Astrocyte of the hippocampus (primary cell): ENCODE results near the gene DARS1.
A peak's percentile ranks its signal among the peaks of the same experiment; 100 is the strongest.

Source experiments
- DNase-seq: peaks from one replicate; pipeline ENCODE4 v3.0.0; 2011; ENCODE audit warnings: low read depth, low spot score

The DARS1 gene

GRCh38 chr2:135985018-135985825 is at the start of gene DARS1:
Gene DARS1, minus strand, starts transcription at chr2:135985626. Its CDS starts 158 bp downstream, at chr2:135985468.
- DNase-seq, result peak; percentile 97

GRCh38 chr2:136034629-136035028 is 49.2 kb upstream of the DARS1 start:
- DNase-seq, result no peak

DNA sequence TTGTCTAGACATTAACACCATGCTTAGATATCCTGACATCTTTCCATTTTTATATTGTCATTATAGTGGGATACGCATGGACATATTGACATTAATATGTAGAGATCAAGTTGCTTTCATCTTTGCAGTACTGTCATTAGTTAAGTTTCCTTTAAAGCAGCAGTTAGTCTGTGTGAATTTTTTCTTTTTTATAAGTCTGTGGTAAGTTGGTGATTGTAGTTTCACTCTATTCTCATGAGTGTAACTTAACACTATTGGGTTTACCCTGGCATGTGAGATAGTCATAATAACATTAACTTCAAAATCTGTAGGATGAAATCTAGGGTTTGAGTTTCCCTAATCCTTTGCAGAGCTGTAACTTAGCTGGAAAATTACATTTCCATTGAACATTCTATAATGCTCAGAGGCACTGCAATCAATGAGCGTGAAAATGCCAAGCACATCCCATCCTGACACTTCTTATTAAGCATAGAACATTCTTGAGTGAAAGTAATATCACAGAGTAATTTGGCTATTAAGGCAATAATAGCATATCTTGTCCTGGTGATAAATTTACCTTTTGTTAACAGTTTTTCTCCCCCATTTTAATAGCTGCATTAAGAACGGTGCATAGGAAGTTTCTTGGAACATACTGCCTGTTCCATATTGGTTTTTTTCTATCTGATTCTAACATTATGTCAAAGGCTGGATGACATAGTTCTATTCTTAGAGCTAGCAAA is 47.5 kb upstream of the DARS1 start:
- no peak for DNase-seq

GRCh38 chr2:136032192-136032591 is 46.8 kb upstream of the DARS1 start:
- no peak for DNase-seq

- DNase-seq, result no peak
Measured at GRCh38 chr2:136031711-136032110, 46.3 kb upstream of the DARS1 start.

GRCh38 chr2:136030406-136030805 is 45.0 kb upstream of the DARS1 start:
- no peak for DNase-seq

- DNase-seq, result no peak
Measured at GRCh38 chr2:136029149-136029548, 43.7 kb upstream of the DARS1 start.

- DNase-seq, result no peak
Measured at GRCh38 chr2:136028001-136028400, 42.6 kb upstream of the DARS1 start.

DNA sequence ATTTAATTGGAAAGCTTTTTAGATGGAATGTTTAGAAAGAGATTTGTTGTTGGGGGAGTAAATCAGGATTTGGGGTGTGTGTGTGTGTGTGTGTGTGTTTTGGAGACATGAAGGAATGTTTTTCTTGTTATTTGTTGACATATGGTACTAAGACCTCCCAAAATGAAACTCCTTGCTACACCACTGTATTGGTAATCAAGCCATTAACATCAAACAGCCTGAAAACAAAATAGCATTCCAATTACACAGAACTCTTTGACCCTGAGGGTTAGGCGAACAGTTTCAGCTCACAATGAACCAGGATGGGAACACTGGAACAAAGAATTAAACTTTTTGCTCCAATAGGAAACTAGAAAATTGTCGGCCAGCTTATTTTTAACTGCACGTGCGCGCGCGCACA is 41.7 kb upstream of the DARS1 start:
- DNase-seq, result no peak

DNA sequence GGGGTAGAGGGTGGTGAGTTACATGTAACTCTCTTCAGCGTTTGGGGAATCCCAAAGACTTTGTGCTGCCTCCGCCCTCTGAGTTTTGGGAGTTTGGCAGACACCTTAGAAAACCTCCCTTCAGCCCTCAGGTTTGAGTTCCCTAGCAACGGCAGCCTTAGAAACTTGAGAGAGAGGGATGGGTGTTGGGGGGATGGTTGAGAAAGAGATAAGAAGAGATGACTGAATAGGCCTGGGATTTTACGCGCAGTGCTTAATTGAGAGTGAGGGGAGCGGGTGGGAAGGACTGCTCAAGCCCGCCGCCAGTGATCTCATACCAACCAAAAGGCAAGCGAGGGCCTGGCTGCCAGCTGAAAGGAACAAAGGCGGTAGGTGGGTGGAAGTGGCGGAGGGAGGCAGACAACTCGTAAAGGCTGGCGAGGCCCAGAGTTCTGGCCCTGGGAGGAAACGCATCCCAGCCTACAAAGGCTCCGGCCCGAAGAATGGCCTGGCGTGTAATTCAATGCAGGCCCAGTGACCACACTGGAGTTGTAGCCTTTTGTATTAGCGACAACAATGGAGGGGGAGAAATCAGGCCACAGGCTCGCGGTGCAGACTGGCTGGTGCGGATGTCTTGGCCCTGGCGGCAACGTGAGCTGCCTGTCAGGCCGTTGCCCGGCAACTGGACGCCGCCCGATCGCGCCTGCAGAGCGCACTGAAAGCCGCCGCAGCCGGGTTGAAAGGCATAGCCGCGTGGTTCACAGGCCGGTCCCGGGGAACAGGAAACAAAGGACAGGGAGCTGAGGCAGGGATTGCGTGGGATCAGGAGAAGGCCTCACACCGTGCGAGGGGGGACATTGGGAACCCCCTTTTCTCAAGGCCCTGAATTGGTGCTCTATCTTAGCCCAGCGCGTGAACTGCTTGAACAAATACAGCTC is 39.9 kb upstream of the DARS1 start:
- DNase-seq, result peak; percentile 97

- DNase-seq, result peak; percentile 66
Measured at GRCh38 chr2:136024616-136025015, 39.2 kb upstream of the DARS1 start.

DNA sequence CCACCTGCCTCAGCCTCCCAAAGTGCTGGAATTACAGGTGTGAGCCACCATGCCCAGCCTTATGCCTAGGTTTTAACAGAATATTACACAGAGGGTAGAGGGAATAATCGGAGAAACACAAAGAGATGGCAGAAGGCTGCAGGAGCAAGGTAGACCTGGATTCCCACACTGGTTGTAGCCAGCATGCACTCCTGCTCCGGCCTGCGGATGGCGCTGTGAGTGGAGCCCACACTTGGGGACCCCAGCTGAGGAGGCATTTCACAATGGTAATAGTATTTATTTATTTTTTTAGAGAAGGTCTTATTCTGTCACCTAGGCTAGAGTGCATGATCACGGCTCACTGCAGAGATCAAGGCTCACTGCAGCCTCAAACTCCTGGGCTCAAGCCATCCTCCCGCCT is 38.8 kb upstream of the DARS1 start:
- no peak for DNase-seq

DNA sequence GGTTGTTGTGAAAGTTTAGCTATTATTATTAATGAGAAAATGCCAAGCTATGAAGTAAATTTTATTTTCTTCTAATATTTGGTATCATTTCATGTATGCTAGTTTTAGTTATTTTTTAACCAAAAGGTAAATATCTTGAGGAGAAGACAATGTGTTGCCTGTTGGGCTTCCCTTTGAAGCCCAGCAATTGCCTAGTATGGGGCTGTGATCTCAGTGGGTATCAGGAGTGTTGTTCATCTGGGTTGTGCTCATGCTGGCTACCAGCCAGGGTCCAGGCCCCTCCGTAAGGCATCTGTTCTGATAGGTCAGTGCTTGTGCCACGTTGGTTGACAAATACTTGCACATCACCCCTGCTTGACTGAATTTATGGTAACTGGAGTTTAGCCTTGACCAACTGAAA is 38.0 kb upstream of the DARS1 start:
- DNase-seq, result no peak

GRCh38 chr2:136022396-136023146 is 37.1 kb upstream of the DARS1 start:
- no peak for DNase-seq

GRCh38 chr2:136021976-136022375 is 36.5 kb upstream of the DARS1 start:
- no peak for DNase-seq

DNA sequence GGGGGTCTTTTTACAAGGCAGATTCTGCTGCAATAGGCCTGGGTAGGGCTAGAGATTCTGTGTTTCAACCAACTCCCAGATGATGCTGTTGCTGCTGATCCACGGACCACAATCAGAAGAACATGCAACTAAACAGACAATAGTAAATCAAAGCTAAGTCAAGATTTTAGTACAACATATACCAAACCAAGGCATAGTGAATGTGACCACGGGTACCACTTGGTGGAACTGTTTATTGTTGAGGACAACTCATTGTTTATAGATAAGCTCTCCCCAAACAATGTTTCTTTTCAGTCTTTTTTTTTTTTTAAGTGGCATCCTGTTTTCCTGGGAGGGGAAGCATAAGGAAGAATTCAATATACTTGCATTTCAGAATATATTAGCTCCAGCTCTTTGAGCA is 36.0 kb upstream of the DARS1 start:
- DNase-seq, result no peak

GRCh38 chr2:136020831-136021230 is 35.4 kb upstream of the DARS1 start:
- no peak for DNase-seq

- no peak for DNase-seq
Measured at GRCh38 chr2:136019825-136020224, 34.4 kb upstream of the DARS1 start.

DNA sequence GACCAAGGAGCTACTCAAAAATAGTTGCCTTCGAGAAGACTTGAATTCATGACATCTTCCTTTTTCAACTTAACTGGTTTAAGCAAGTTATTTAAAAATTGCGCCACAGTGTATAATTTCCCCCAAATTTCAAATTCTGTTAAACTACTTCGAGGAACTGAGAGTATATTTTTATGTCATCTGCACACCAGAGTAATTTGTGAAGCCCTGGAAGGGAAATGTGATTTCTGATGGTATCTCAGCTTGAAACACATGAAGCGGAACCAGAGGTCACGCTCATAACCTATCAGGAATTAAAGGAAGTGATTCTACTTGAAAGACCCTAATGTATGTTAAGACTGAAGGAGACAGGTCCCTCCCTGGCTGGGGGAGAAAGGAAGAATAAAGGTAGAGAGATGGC is 33.9 kb upstream of the DARS1 start:
- no peak for DNase-seq

GRCh38 chr2:136017786-136018185 is 32.4 kb upstream of the DARS1 start:
- no peak for DNase-seq

GRCh38 chr2:136016836-136017235 is 31.4 kb upstream of the DARS1 start:
- no peak for DNase-seq
